Measurements from ENCODE around the gene ADAMTS8. TPM values are rescaled to one million over a fixed set of nuclear protein-coding genes. Genes with fewer than 3 reads are reported as not detected.

Gene ADAMTS8
- total and polyA plus RNA-seq, 10 of the 15 experiments (the other 5 are each of a cell fraction or from before 2014, with no cell fraction given), result not detected

DNA sequence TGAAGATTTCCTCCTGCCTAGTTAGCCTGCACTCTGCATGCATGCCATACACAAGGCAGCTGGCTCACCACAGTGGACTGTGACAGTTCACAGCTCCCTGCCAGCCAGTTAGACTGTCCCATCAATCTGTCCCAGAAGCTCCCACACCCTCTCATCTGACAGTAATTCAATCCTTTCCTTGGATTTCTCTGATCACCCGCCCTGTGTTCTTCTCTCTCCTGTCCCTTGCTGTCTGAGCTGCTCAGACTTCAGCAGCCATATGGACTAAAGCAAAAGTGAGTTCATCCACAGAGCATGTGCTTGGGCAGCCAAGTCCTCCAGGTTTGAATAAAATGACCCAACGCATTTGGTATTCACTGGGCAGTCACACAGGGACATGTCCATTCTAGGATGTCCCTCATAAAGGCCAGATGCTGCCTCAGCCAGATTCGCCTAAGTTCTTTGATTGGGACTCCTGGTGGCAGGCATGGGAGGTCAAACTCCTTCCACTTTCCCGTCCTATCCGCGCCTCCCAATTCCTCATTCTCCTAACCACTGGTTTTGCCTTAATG, 59.2 kb downstream of the ADAMTS8 start:
- H3K27ac ChIP-seq (ENCODE audit: control insufficient read depth, insufficient read depth), result no peak overlapping the region
- H3K4me3 ChIP-seq, result no peak overlapping the region
- H3K79me2 ChIP-seq (ENCODE audit: control insufficient read depth, insufficient read depth, low read length), result no peaks in the 10 kb centered on the region
- ATAC-seq (no peak), FAIRE-seq (no peak), DNase-seq (ENCODE audit: low read depth, low spot score) (no peak)
- RAD21 ChIA-PET (ENCODE audit: unreplicated experiment), result interaction anchor here (2.0 to 5.2 kb wide), 2 partner anchors 153 to 156 kb away, joined by 4 to 43 read pairs; no protein-coding TSS in a partner anchor
- no peak overlapping the region for H3K9ac ChIP-seq (ENCODE audit: control insufficient read depth, insufficient read depth, low read length)
- H3K27me3 ChIP-seq (replicated peaks in 1 of 2; ENCODE audit: control insufficient read depth in 2 of 2, insufficient read depth in 2 of 2, low read length in 1 of 2), result peaks cover 0 to 6% of the 10 kb centered on the region in 2 experiments; a peak in 2 of 4 replicates
- no TSS peak for BruUV-seq (replicated peaks)
- no peak overlapping the region for H3K4me2 ChIP-seq (ENCODE audit: control insufficient read depth, insufficient read depth)
- WGBS (ENCODE audit: insufficient coverage, insufficient replicate concordance, low lambda C conversion rate, missing lambda C conversion rate), result 46% methylated on average over 6 of the region's 6 CpGs
- in situ Hi-C loops (cut with MboI), result no loop called here
- SMC1A ChIA-PET (ENCODE audit: uncharacterized antibody, unreplicated experiment), result interaction anchor here (1.0 to 5.1 kb wide), 3 partner anchors 22 to 157 kb away, joined by 3 to 34 read pairs (median 7); no protein-coding TSS in a partner anchor
- POLR2A ChIA-PET, result no interaction called here
- H4K20me1 ChIP-seq (ENCODE audit: control insufficient read depth, insufficient read depth), result no peaks in the 10 kb centered on the region
- TF ChIP-seq CREM (IDR thresholded peaks at IDR 0.05; ENCODE audit: low read depth), result no peak
- TF ChIP-seq ZBED1 (IDR thresholded peaks at IDR 0.05; ENCODE audit: borderline replicate concordance), result no peak
- no peak for TF ChIP-seq RBBP5 (conservative IDR thresholded peaks at IDR 0.05)
- TF ChIP-seq, protein P1, sequence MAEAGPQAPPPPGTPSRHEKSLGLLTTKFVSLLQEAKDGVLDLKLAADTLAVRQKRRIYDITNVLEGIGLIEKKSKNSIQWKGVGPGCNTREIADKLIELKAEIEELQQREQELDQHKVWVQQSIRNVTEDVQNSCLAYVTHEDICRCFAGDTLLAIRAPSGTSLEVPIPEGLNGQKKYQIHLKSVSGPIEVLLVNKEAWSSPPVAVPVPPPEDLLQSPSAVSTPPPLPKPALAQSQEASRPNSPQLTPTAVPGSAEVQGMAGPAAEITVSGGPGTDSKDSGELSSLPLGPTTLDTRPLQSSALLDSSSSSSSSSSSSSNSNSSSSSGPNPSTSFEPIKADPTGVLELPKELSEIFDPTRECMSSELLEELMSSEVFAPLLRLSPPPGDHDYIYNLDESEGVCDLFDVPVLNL (IDR thresholded peaks at IDR 0.05; ENCODE audit: low read depth, low read length), result no peak
- TF ChIP-seq PML (IDR thresholded peaks at IDR 0.05; ENCODE audit: low read length), result no peak
- TF ChIP-seq RELA (IDR thresholded peaks at IDR 0.05; ENCODE audit: borderline replicate concordance, partially characterized antibody), result no peak
- TF ChIP-seq CBX3 (IDR thresholded peaks at IDR 0.05; ENCODE audit: borderline replicate concordance, low read depth), result no peak
- TF ChIP-seq, protein P2, sequence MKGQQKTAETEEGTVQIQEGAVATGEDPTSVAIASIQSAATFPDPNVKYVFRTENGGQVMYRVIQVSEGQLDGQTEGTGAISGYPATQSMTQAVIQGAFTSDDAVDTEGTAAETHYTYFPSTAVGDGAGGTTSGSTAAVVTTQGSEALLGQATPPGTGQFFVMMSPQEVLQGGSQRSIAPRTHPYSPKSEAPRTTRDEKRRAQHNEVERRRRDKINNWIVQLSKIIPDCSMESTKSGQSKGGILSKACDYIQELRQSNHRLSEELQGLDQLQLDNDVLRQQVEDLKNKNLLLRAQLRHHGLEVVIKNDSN (IDR thresholded peaks at IDR 0.05; ENCODE audit: borderline replicate concordance, extremely low read length, insufficient read depth, low read depth, low read length), result no peak
- TF ChIP-seq NFXL1 (IDR thresholded peaks at IDR 0.05; ENCODE audit: borderline replicate concordance), result no peak
- TF ChIP-seq FOS (IDR thresholded peaks at IDR 0.05; ENCODE audit: borderline replicate concordance, extremely low read depth, insufficient read length), result no peak
- CTCF ChIA-PET, result interaction anchor here (0.9 to 4.8 kb wide), 5 partner anchors 12 to 157 kb away, joined by 3 to 72 read pairs (median 3); no protein-coding TSS in a partner anchor
- H3K4me1 ChIP-seq (ENCODE audit: control insufficient read depth, insufficient read depth, low read length), result no peaks in the 10 kb centered on the region
- intact Hi-C loops (cut with micrococcal nuclease; ENCODE audit: unreplicated experiment), result no loop called here
- H3K36me3 ChIP-seq (ENCODE audit: control insufficient read depth in 2 of 2, insufficient read depth in 2 of 2, low read length in 1 of 2), result no peaks in the 10 kb centered on the region
- no peak overlapping the region for H2AFZ ChIP-seq (ENCODE audit: control insufficient read depth, low read depth, low read length)
- H3K9me3 ChIP-seq (replicated peaks; ENCODE audit: control insufficient read depth, insufficient read depth, low read length), result no peaks in the 10 kb centered on the region
